ENCODE results near the gene ANAPC2.

- TF ChIP-seq EZH2 (optimal IDR thresholded peaks at IDR 0.05; ENCODE audit: low read depth, low read length), result no peak
- TF ChIP-seq CTCF (IDR thresholded peaks at IDR 0.05; ENCODE audit: low read length), result no peak
Measured at GRCh38 chr9:137202966-137203365, 14.6 kb upstream of the ANAPC2 start.

Data from MM.1S (cell line).